GM10248 (cell line): ENCODE measurements around the gene GSTM4.

ENCODE experiments used
- CTCF ChIA-PET: fragments of 300-600 bp; sonication (Branson Sonifier 250); formaldehyde crosslinking; extraction: SDS; loops from one replicate; lab custom pipeline; 2021; ENCODE audit warnings: antibody characterized with exemption; lab: Yijun Ruan, JAX
- POLR2A ChIA-PET: fragments of 350-650 bp; sonication (Branson Sonifier 250); formaldehyde crosslinking; extraction: SDS; loops from one replicate; lab custom pipeline; 2020; ENCODE audit warnings: antibody characterized with exemption; lab: Yijun Ruan, JAX
- DNase-seq: peaks from one replicate; pipeline ENCODE4 v3.0.0; 2012; ENCODE audit errors: extremely low spot score
- CTCF ChIP-seq: IDR thresholded peaks from 2 replicates; pipeline ENCODE4 v1.5.1; 2012; ENCODE audit warnings: mild to moderate bottlenecking, low read depth; ENCODE audit errors: extremely low read depth, missing control alignments, control extremely low read depth

GSTM4 gene

GRCh38 chr1:109636201-109636952, 19.5 kb upstream of the GSTM4 start:
- DNase-seq, result no peak
- no peak for TF ChIP-seq CTCF
- ChIA-PET POLR2A (no interaction called here), CTCF (interaction anchor here (1.0 to 16.8 kb wide), 11 partner anchors 10 to 418 kb away, joined by 3 to 370 read pairs (median 7); partner anchors contain the start of gene AHCYL1)

- ChIA-PET POLR2A (no interaction called here), CTCF (interaction anchor here (1.0 to 16.8 kb wide), 11 partner anchors 8 to 417 kb away, joined by 3 to 370 read pairs (median 10); partner anchors contain the start of genes AHCYL1, AMPD2, GNAT2 and GSTM4)
- no peak for TF ChIP-seq CTCF
- DNase-seq, result no peak
Measured at GRCh38 chr1:109637446-109637845, 18.5 kb upstream of the GSTM4 start.

DNA sequence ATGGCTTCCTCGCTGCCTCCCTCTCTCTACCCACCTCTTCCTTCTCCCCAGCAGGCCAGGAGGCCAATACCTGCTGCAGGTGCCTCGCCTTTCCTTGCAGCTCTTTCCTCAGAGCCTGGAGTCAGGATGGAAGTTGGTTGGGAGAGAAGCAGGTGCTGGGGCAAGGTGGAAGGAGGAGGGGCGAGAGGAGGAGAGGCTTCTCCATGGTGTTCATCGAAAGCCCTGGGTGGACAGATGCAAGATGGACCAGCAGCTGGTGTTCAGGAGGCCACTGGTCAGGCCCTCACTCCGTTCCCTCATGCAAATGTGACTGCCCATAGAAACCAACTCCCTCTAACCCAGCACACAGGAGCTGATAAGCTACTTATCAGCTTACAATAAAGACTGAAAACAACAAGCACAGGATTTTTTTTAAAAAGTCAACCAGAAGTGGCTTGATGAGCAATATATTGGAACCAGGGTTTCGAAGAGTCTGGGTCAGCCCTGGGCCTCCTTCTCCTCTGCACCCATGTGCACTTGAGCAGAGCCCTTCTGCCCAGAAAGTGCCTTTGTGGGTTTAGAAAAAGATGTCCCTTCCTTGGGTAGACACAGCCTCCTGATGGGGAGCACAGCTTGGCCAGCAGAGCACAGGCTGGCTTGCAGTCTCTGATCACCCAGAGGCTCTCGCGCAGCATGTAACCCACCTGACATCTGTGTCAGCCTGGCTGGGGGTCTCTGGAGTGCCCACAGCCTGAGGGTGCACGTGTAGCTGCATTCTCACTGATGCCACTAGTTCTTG, 16.6 kb upstream of the GSTM4 start:
- DNase-seq, result no peak
- POLR2A ChIA-PET, result interaction anchor here (0.6 to 1.2 kb wide), 2 partner anchors 14 to 32 kb away, joined by 4 to 6 read pairs; no protein-coding TSS in a partner anchor
- no peak for TF ChIP-seq CTCF
- CTCF ChIA-PET, result interaction anchor here (0.7 to 16.8 kb wide), 63 partner anchors 11 to 449 kb away, joined by 3 to 370 read pairs (median 7); partner anchors contain the start of genes AHCYL1, AMPD2, GNAI3 and GNAT2

DNA sequence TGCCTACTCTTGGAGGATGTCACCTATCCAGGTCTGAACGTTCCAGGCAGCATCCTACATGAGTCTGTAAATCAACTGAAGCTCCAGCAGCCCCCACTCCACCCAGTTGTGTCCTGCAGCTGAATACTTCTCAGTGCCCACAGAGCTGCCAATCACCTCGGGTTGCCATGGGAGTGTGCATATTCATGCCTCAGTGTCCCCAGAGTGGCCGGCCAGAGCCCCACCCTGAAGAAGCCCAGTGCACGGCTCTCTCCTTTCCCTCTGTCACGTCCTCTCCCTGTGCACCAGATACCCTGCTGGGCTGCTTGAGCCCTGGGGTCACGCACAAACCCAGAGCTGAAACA, 16.1 kb upstream of the GSTM4 start:
- TF ChIP-seq CTCF, result no peak
- POLR2A ChIA-PET, result interaction anchor here (1.1 to 1.8 kb wide), 3 partner anchors 15 to 344 kb away, joined by 4 to 5 read pairs (median 5); partner anchors contain the start of genes AHCYL1 and GNAI3
- CTCF ChIA-PET, result interaction anchor here (0.5 to 16.8 kb wide), 95 partner anchors 11 to 477 kb away, joined by 3 to 370 read pairs (median 4); partner anchors contain the start of genes AHCYL1, AMPD2, ATXN7L2 and GNAI3
- DNase-seq, result no peak

DNA sequence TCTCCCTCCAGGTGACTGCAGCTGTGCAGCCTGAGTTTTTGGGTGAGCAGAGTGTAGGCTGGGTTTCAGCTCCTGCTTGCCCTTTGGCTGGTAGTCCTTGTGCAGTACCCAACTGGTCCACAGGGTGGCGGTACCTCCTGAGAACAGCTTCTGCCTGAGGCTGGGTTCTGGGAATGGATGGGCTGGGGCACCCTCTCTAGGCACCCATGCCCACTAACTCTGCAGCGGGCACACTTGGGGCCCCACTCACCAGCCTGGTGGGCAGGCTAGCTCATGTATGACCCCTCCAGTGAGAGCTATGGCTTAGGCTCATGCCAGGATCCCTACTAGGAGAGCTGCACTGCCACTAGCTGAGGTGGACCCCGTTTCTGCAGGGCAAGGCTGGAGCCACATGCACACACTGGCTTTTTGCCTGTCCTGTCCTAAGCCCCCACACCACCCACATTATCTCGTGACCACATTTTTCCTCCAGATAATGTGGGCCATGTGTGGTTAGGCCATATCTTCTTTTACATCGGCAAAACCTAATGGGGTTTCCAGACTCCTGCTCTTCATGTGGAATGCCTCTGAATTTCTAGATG, 15.5 kb upstream of the GSTM4 start:
- CTCF ChIA-PET, result interaction anchor here (0.5 to 16.8 kb wide), 97 partner anchors 10 to 477 kb away, joined by 3 to 370 read pairs (median 4); partner anchors contain the start of genes AHCYL1, AMPD2, ATXN7L2 and GNAI3
- POLR2A ChIA-PET, result interaction anchor here (1.1 to 1.8 kb wide), 3 partner anchors 15 to 344 kb away, joined by 4 to 5 read pairs (median 5); partner anchors contain the start of genes AHCYL1 and GNAI3
- peak; percentile 96 for TF ChIP-seq CTCF
- DNase-seq, result peak; percentile 77
